Measurements from ENCODE around the gene KIAA1217. TPM values are rescaled to one million over a fixed set of nuclear protein-coding genes. Genes with fewer than 3 reads are reported as not detected.
A peak's percentile ranks its signal among the peaks of the same experiment; 100 is the strongest.

Gene KIAA1217
- total and polyA plus RNA-seq, 9 of the 15 experiments (the other 6 are each of a cell fraction or from before 2014, with no cell fraction given): 0.04 TPM; not detected in 8

GRCh38 chr10:24465124-24465874, 256.4 kb downstream of the KIAA1217 start:
- Histone ChIP-seq H4K20me1 (replicated peaks; ENCODE audit: control insufficient read depth, insufficient read depth, low read length) (no peaks in the 10 kb centered on the region; the same call in 1 of the 2 replicates), H3K27ac (ENCODE audit: extremely low read depth, low read depth, low read length) (no peak overlapping the region), H3K9me1 (ENCODE audit: control insufficient read depth, insufficient read depth, low read length) (no peaks in the 10 kb centered on the region), H3K4me1 (replicated peaks in 1 of 2; ENCODE audit: control insufficient read depth in 2 of 2, insufficient read depth in 2 of 2, low read length in 2 of 2) (no peaks in the 10 kb centered on the region), H3K4me2 (ENCODE audit: insufficient read depth, low read length) (no peak overlapping the region), H3K9ac (ENCODE audit: insufficient read depth in 1 of 2, low read depth in 2 of 2, low read length in 2 of 2) (no peak overlapping the region), H3K79me2 (ENCODE audit: control insufficient read depth, insufficient read depth, low read length) (no peaks in the 10 kb centered on the region), H3K9me3 (replicated peaks; ENCODE audit: control insufficient read depth, insufficient read depth, low read depth, low read length) (no peaks in the 10 kb centered on the region), H2AFZ (ENCODE audit: low read depth, low read length) (no peak overlapping the region), H3K4me3 (no peak overlapping the region), H3K36me3 (ENCODE audit: control insufficient read depth, insufficient read depth, low read length) (no peaks in the 10 kb centered on the region), H3K27me3 (ENCODE audit: control insufficient read depth in 2 of 2, insufficient read depth in 2 of 2, low read length in 2 of 2) (peaks cover 13 to 20% of the 10 kb centered on the region in 2 experiments; a peak in 3 of 5 replicates)
- DNase-seq (ENCODE audit: extremely low read depth in 1 of 4, low spot score in 3 of 4) (no peak), ATAC-seq (no peak), FAIRE-seq (no peak)
- TF ChIP-seq POLR2AphosphoS2 (IDR thresholded peaks at IDR 0.05; ENCODE audit: low read length) (no peak), TFE3 (CRISPR knock-in tag; IDR thresholded peaks at IDR 0.05) (peak; percentile 27; the same call in 1 of the 2 replicates)
- intact Hi-C loops (cut with micrococcal nuclease): no loop called here
- POLR2A ChIA-PET: interaction anchor here (0.8 kb wide), 1 partner anchor 17 kb away, joined by 4 read pairs; no protein-coding TSS in a partner anchor
- 4% methylated on average over 14 of the region's 14 CpGs for WGBS (ENCODE audit: insufficient coverage, low coverage, missing lambda C conversion rate)
- in situ Hi-C loops (cut with MboI): no loop called here
- BruUV-seq (replicated peaks): no TSS peak
- CTCF ChIA-PET (ENCODE audit: low intra/inter-chr PET ratio): no interaction called here
